GM21528 (cell line): Measurements from ENCODE around the gene ZNF428.
"Not testable (repeated sequence)": the region's sequence is repeated elsewhere in the genome, so short reads cannot be mapped to it uniquely, and the experiment has no call there.

Experiments
- ATAC-seq: cut with Tn5 transposase; IDR thresholded peaks from one replicate; pipeline ENCODE4 v1.9.1; 2021; ENCODE audit warnings: mild to moderate bottlenecking, moderate library complexity; ENCODE audit not compliant: unreplicated experiment, low FRiP score

The ZNF428 gene

DNA sequence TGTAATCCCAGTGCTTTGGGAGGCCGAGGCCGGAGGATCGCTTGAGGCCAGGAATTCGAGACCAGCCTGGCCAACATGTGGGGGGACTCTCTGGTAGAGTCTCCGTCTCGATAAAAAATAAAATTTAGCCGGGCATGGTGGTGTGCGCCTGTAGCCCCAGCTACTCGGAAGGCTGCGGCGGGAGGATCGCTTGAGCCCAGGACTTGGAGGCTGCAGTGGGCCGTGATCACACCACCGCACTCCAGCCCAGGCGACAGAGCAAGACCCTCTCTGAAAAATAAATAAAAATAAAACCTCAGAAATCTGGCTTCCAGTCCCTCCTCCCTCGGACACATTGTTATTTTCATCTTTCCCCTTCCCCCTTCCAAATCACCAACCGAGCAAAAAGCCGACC is 23.8 kb downstream of the ZNF428 start:
- ATAC-seq, result peak; percentile 3

DNA sequence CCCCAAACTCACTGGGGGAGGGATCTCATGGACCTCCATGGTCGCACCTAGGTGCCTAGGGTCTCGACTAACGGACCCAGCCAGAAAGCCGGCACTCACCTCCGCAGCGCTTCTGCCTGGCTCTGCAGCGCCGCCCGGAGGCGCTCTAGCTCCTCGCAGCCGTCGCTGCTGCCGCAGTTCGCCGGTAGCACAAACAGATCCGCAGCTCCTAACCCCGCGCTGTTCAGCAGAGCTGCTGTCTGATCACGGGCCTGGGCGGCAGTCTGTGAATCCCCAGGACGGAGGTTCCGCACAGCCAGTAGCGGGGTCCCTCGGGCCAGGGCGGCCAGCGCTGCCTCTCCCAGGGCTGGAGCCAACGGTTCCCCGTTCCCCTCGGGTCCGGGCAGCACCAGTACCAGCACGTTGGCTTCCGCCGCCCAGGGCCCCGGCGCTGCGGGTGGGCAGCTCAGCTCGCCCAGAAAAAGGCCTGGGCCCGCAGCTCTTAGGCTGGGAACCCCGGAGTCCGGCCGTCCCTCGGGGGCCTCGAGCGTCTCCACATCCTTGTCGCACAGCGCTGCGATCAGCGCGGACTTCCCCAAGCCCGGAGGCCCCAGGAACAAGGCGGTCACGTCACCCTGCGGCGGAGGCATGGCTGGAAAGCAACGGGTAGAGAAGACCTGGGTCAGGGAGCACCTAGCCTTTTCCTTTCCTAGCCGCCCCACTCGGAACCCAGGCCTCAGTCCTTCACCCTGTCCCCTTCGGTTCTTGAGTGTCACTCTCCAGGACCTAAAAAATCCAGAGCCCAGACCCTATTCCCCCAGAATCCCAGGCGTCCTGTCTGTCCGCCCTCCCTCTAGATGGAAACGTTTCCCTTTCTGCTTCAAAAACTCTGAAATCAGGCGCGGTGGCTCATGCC is 24.5 kb downstream of the ZNF428 start:
- no peak for ATAC-seq

DNA sequence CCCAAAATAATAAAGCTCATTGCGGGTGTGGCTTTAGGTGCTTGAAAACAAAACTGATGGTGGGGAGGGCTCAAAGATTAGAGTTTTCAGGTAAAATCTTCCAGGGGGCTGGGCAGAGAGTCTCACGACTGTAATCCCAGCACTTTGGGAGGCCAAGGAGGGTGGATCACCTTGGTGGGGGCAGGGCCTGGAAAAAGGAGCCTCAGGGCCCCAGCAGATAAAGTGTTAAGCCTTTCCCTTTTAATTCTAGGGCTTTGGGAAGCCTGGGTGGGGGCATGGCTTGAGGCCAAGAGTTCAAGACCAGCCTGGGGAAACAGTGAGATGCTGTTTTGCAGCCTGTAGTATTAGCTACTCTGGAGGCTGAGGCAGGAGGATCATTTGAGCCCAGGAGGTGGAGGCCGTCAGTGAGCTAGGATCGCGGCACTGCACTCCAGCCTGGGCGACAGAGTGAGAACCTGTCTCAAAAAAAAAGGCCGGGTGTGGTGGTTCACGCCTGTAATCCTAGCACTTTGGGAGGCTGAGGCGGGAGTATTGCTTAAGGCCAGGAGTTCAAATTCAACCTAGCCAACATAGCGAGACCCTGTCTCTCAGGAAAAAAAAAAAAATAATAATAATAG is 25.2 kb downstream of the ZNF428 start:
- ATAC-seq, result no peak

DNA sequence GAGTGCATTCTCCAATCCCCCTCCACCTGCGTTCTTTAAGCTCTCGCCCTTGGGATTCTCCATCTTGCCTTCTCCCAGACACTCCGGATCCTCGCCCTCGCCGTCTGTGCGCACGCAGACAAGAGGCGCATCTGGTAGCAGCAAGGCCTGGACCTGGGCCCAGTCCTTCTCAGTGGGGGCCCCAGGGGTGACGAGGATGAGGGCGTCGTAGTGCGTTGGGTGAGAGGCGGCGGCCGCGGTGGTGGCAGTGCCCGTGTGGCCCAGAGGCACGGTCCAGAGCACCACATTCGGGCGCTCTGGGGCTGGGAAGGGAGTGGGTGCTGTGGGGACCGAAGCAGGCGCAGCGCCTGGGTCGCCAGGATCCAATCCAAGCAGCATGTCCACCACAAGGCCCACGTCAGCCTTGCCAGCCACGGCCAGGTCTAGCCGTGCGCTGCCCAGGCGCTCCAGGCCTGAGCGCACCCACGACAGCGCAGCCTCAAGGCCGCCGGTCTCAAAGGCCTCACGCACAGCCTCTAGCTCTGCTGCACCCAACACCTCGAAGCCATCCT is 26.6 kb downstream of the ZNF428 start:
- no peak for ATAC-seq

DNA sequence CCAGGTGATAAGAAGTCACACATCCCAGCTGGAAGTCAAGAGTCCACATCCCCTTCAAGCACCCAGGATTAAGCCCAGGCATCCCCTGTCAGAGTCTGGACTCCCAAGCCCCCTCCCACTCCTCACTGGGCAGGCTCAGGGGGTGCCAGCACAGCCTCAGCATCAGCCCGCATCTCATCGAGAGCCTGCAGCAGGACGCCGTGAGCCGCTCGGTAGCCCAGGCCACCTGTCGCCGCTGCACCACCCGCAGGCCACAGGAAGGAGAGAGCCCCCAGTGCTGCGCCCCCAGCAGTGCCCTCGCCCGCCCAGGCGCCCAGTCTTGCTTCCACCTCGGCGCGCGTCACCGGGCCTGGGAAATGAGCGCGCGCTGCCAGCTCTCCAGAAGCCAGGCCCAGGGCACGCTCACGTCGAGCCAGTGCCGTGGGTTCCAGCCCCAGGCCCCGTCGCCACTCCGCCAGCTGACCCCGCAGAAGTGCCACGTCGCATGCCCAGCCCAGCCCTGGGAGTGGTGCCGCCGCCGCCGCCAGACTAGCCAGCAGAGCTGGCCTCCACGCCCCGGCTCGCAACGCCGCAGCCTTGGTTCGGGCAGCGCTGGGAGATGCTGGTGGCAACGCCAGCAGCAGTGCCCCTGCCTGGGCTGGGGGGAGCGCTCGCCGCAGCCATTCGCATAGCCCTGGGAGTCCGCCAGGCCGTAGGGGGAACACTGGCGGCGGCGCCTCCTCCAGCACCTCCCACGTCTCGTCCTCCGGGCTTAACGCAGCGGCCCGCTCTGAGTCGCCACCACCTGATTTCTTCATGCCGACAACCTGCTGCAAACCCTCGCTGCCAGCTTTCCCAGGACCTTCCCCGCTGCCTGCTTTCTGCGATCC is 27.3 kb downstream of the ZNF428 start:
- no peak for ATAC-seq

DNA sequence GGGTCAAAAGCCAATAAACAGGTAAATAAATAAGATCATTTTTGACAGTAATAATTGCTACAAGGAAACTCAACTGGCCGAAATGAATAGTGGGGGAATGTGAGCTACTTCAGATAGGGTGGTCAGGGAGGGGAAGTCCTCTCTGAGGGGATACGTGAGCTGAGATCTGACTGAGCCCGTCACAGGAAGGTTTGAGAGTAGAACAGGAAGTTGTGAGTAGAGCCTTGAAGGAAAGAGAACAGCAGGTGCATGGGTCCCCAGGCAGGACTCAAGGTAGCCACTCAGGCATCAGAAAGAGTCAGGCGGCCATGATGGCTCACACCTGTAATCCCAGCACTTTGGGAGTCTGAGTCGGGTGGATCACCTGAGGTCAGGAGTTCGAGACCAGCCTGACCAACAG is 29.8 kb downstream of the ZNF428 start:
- no peak for ATAC-seq

DNA sequence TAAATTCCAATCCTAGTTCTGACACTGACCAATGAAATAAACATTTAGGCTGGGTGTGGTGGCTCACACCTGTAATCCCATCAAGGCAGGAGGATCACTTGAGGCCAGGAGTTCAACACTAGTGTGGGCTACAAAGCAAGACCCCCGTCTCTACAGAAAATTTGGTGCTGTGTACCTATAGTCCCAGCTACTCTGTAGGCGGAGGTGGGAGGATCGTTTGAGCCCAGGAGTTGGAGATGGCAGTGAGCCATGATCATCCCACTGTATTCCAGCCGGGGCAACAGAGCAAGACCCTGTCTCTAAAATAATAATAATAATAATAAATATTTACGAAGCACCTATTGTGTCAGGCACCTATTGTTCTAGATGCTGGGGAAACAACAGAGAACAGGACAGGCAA is 30.2 kb downstream of the ZNF428 start:
- ATAC-seq, result no peak

DNA sequence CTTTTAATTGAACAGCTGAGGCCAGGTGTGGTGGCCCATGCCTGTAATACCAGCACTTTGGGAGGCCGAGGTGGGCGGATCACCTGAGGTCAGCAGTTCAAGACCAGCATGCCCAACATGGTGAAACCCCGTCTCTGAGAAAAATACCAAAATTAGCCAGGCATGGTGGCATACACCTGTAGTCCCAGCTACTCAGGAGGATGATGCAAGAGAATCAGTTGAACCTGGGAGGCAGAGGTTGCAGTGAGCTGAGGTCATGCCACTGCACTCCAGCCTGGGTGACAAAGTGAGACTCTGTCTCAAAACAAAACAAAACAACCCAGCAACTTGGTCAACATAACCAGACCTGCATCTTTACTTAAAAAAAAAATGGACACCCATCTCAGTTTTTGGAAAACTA is 32.4 kb downstream of the ZNF428 start:
- not testable (repeated sequence) for ATAC-seq

DNA sequence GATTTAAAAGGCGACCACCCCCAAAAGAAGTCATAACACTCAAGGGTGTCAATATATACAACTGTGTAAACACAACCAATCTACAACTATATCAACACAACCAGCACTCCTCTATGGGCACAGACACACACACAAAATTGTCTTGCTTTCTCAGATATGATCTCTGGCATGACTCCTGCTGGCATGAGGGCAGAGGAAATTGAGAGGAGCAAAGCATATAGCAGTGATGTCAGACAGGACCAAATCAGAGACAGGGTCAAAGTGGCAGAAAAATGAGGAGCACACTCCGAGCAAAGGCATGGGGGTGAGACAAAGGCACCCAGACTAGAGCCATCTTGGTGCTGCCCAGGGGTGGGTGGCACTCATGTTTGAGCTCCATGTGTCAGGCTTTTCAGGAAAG is 33.1 kb downstream of the ZNF428 start:
- no peak for ATAC-seq

DNA sequence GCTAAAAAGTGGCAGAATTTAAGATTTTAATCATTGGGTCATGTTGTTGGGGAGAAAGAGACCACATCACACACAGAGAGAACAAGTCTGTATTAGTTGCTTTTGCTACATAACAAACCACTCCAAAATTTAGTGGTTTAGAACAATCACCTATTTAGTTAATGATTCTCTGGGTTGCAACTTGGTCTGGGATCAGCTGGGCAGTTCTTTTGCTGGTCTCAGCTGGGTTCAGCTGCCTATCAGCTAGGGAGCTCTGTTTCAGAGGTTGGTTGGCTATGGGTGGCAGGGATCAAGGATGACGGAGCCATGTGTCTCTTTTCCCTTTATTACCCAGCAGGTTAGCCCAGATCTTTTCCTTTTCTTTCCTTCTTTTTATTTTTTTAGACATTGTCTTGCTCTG is 34.9 kb downstream of the ZNF428 start:
- no peak for ATAC-seq

DNA sequence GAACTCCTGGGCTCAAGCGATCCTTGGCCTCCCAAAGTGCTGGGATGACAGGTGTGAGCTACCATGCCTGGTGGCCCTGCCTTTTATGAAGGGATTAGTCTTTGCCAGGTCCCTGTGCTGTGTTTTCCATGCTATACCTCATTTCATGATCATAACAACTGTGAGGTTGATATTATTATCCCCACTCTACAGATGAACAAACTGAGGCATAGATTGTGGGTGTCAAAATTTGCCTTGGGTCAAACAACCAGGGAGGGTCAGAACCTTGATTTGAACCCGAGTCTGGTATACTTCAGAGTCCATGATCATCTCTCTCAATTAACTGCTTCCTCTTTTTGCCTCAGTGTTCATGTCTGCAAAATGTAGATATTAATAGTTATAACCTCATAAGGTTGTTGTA is 36.9 kb downstream of the ZNF428 start:
- no peak for ATAC-seq

DNA sequence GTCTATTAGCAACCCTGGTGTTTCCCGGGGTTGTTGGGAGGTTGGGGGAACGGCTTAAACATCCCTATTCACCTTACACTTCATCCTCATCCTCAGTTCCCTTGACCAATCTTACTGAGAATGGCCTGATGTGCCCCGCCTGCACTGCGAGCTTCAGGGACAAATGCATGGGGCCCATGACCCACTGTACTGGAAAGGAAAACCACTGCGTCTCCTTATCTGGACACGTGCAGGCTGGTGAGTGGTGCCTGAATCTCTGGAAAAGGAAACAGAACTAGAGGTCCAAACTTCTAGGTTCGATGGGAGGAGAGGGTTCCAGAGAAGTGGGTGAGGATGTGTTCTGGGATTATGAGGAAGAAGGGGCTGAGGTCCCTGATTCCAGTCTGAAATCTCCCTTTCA is 38.0 kb downstream of the ZNF428 start:
- ATAC-seq, result no peak

DNA sequence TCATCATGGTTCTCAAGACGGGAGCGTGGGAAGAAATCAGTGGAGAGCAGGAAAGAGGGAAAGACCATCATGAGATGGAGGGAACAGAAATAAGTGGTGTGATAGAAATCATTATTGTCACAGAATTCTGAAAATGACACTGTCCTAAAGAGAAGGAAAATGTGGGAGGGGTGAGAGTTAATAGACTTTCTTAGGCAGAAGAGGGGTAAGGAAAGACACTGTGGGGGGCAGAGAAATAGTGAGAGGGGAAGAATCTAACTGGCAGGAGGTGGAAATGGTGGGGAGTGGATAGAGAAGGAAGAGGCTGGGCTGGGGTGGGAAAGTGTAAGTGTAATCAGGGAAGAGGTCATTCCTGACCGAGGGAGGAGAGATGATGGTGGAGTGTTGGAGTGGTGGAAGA is 40.6 kb downstream of the ZNF428 start:
- ATAC-seq, result no peak

DNA sequence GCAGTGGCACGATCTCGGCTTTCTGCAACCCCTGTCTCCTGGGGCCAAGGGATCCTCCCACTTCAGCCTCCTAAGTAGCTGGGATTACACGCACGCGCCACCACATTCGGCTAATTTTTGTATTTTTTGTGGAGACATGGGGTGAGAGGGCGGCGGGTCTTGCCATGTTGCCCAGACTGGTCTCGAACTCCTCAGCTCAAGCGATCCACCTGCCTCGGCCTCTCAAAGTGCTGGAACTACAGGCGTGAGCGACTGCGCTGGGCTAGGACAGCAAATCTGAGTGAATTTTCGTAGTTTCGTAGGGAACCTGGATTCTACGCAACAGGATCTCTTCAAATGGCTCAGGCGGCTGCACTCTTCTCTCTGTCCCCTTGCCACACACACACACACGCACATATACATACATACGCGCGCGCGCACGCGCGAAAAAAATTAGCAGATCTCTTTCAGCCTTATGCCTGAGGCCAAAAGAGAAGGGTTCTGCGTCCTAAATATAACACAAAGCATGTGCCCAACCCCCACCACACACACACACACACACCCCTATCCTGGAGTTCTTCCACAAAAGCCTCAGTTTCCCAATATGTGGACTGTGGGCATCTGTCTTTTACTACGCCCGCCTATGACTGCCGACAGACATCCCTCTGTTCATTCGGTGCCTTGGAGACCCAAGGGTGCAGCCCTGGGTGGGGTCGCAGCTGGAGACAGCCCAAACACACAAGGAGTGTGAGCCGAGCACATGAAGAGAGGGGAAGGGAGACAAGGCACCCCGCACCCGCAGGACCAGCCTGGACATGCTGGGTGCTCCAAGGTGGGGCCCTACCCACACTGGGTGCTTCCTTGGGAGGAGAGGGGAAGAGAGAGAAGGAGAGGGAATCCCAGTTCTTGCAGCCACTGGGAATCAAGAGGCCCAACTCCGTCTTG is 43.2 kb downstream of the ZNF428 start:
- ATAC-seq, result no peak

DNA sequence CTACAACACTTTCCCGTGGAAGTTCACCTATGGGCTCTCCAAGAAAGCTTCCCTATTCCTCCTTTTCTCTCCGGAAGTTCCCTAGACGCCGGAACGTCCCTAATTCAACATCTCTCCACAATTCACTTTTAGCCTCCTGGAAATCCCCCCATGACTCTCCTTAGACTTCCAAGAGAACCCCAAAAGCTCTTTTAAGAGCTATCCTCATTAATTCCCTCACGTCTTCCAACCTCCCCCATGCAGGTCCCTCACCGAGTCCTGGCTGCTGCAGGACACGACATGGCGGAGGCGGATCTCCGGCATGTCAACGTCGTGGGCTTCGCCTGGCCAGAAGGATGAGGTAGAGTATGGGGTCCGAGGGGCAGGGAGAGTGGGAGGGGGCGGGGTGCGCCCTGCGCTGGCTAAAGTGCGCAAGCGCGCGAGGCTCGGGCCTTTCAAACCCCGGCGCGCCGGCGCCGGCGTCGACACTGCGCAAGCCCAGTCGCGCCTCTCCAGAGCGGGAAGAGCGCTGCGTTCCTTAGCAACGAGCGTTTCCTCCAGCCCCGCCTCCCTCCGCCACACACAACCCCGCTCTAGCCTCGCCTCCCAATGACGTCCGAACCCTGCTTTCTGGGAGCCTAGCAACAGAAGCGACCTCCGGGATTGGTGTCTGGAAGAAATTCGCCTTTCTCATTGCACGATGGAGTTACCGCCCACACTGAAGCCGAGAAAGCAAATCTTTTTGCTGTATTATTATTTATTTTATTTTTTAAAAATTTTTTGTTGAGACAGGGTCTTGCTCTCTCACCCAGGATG is 44.1 kb downstream of the ZNF428 start, which contains the start of the genes PINLYP and XRCC1:
TSS of gene PINLYP (plus strand) at position 646 of the 795 bp plus-strand sequence. CDS start 1,391 bp downstream, outside the sequence.
TSS of gene XRCC1 (minus strand) at position 372 of the 795 bp plus-strand sequence. CDS start at position 303, 69 bp downstream.
- ATAC-seq, result peak; percentile 92

DNA sequence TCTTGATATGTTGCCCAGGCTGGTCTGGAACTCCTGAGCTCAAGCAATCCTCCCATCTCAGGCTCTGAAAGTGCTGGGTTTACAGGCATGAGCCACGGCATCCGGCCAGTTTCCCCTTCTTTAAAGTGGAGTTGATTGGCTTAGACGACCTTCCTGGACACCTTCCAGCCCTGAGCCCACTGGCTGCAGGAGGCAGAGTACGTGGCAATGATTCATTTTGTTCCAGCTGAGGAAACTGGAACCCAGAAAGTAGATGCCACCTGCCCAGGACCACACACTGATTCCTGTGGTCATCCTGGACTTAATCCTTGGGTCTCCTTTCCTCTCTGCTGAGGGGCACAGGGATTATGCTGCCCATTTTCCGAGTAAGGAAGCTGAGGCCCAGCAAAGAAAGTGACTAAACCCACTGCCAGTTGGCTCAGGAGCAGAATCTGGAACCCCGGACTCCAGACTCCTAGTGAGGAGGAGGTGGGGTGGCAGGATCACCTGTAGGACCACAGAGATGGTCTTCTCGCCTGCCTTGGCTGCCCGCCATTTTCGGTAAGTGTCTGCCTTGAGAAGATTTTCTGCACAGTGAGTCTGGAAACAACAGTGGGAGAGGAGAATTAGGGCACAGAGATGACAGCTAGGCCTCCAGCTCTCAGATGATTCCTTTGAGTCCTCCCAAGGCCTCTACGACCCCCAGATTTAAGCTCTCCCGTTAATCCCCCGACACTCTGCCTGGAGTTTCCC is 44.8 kb downstream of the ZNF428 start:
- peak; percentile 8 for ATAC-seq

DNA sequence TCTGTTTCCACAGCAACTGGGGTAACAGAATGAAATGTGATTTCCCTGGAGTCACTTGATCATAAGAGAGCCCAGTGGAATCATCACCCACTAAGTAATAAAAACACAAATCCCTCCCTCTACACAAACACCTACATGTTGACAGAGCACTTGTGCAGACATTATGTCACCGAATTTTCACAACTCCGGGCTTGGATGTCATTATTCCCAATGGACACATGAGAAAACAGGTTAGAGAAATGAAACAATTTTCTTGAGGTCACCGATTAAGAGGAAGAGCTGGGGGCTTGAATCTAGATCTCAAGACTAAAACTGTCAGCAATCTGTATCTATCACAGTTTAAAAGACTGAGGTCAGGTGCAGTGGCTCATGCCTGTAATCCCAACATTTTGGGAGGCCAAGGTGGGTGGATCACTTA is 47.2 kb downstream of the ZNF428 start:
- no peak for ATAC-seq

DNA sequence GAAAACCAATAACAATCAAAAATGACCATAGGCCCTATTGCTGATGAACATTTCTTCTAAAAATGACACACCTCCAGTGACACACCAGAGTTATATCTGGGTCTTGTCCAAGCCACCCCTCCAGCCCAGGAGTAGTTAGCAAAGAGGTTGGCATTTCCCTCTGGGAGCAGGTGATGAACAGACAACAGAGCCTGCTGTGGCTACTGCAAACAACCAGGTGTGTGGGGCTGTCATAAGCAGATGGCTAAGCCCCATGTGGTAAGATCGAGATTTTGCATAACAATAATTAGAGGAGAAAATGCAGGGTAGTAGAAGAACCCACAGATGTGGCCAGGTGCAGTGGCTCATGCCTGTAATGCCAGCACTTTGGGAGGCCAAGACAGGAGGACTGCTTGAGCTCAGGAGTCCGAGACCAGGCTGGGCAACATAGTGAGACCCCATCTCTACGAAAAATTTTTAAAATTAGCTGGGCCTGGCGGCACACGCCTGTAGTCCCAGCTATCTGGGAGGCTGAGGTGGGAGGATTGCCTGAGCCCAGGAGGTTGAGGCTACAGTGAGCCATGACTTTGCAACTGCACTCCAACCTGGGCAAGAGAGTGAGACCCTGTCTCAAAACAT is 49.1 kb downstream of the ZNF428 start:
- ATAC-seq, result no peak
